ENCODE data around the gene TNIK. TPM values are rescaled to one million over a fixed set of nuclear protein-coding genes. Genes with fewer than 3 reads are reported as not detected.
"Not testable (repeated sequence)": the region's sequence is repeated elsewhere in the genome, so short reads cannot be mapped to it uniquely, and the experiment has no call there.

TNIK gene
- total RNA-seq, 1 donor from 2014 or later: 28.5 TPM

GRCh38 chr3:171320750-171321558 lies 139.3 kb downstream of the TNIK start:
- DNase-seq (ENCODE audit: extremely low read depth, low read depth, low spot score): no peak

GRCh38 chr3:171317171-171317570 lies 143.0 kb downstream of the TNIK start:
- DNase-seq (ENCODE audit: extremely low read depth, low read depth, low spot score): no peak

DNA sequence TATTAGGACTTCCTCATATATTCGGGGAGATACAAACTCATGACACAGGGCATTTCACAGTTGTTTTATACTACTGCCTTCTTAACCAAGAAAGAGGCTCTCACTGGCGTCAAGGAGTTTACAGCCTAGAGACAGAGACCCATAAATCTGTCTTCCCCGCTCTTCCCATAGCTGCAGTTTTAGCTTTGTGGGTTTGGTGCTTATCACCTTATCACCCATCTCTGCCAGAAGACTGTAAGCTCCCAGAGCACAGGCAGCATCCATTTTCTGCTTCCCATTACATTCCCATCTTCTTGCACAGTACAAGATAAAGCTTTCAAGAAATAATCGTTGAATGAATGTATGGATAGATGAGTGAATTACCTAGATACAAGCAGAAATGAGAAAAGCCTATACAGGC lies 144.3 kb downstream of the TNIK start:
- DNase-seq (ENCODE audit: extremely low read depth, low read depth, low spot score): no peak

DNA sequence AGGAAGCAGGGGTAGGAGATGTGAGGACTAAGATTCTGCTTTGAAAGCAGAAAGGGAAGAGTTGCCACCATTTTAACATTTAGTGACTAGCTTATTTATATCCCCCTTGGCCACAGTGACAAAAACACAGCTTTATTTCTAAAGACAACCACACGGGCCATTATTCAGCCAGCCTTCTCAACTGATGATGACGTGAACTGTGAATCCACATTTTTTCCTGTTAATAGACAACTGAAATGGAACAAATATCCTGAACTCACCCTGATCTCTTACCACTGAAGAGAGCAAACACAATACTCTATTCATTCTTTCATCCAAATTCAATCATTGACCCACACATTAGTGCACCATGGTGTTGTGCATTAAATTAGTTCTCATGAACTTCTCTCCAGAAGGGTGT lies 145.1 kb downstream of the TNIK start:
- DNase-seq (ENCODE audit: extremely low read depth, low read depth, low spot score): no peak

DNA sequence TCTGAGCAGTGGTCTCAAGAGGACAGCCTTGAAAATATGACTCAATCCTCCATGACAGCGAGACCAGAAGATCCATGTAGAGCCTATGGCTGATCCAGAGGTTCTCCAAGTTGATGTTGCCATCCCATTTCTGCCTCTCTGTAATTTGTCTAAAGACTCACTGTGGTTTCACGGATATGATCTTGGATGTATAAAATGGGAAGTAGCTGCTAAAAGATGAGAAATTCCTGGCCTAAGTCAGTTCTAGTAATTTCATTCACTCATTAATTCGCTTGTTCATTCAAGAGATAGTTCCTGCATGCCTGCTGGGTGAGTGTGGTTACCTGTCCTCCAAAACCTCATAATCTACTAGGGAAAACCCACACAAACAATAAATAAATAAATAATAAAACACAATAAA lies 145.9 kb downstream of the TNIK start:
- no peak for DNase-seq (ENCODE audit: extremely low read depth, low read depth, low spot score)

- no peak for DNase-seq (ENCODE audit: extremely low read depth, low read depth, low spot score)
These were observed 146.5 kb downstream of the TNIK start for GRCh38 chr3:171313702-171314101.

- no peak for DNase-seq (ENCODE audit: extremely low read depth, low read depth, low spot score)
These were observed 147.5 kb downstream of the TNIK start for GRCh38 chr3:171312741-171313140.

DNA sequence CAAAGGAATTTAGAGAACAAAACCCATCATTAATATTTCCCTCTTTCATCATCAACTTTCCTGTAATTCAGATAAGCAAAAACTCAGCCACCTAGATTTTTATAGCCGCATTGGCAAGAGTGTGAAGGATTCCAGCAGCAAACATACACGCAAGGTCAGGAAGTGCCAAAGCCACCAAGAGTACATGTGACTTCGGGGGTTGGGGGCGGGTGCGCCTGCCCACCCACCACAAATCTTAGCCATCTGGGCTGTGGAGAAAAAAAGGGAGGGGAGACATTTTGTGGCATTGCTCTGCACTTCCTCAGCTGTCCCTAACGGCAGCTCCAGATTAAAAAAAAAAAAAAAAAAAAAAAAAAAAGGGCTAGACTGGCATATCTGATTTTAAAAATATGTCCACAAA lies 148.4 kb downstream of the TNIK start:
- DNase-seq (ENCODE audit: extremely low read depth, low read depth, low spot score): no peak

DNA sequence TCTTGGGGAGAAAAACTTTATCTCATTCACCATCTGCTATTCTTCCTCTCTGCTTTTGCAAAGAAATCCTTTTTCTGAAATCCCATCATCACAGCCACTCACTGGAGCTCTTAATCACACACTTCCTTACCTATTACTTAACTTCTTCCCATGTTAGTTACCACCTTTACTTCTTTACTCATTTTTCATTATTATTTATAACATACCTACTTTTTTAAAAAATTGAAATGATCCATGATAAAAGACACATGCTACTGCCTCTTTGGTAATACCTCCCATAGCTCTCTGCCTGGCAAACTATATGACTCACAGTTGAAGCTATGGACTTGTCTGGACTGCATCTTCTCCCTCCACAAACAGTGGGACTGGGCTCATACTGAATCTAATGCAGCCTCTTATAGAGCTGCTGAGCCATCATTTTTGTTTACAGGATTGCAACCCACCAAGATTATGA lies 150.3 kb downstream of the TNIK start:
- no peak for DNase-seq (ENCODE audit: extremely low read depth, low read depth, low spot score)

DNA sequence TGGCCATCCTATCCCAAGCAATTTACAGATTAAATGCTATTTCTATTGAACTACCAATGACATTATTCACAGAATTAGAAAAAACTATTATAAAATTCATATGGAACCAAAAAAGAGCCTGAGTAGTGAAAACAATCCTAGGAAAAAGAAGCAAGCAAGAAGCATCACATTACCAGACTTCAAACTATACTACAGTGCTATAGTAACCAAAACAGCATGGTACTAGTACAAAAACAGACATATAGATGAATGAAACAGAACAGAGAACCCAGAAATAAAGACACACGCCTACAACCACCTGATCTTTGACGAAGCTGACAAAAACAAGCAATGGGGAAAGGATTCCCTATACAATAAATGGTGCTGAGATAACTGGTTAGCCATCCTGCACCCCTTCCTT lies 152.2 kb downstream of the TNIK start:
- DNase-seq (ENCODE audit: extremely low read depth, low read depth, low spot score): no peak

DNA sequence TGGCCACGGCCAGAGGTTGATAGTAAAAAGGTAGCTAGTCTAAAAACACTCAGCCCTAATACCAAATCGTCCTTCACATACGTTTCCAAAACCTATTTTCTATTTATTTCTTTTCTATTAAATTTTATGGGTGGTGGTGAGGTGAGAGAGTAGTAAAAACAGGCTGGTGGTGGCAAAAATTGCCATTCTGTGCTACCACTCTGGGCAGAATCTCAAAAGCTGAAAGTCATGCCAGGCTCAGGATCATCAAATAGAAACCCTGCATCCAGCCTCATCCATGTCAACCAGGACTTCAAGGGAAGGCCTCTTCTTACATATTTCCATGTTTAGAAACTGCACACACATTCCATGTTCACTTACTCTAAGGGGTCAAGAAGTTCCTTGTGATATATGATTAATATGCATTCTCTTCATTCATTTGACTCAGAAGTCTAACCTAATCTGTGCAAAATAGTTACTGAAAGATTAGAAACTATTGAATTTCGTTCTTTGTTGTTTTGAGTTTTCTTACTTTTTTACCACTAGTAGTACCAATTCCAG lies 153.1 kb downstream of the TNIK start:
- no peak for DNase-seq (ENCODE audit: extremely low read depth, low read depth, low spot score)

DNA sequence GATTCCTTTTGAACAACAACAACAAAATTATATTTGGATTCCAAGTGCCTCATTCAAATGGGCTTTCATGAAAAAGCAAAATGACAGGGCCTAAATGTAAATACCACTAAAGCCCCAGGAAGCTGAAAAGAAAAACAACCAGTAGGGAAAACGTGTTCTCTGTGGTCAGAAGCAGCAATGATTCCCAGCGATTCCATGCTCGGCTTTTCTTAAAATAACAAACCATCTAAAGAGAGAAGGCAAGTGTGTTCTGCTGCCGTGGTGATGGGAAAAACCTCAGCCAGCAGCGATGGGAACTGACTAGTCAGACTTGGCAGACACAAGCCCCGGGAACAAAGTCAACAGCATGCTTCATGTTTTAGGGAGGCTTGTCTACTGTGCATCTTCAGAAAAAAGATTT lies 153.6 kb downstream of the TNIK start:
- DNase-seq (ENCODE audit: extremely low read depth, low read depth, low spot score): peak; percentile 61

DNA sequence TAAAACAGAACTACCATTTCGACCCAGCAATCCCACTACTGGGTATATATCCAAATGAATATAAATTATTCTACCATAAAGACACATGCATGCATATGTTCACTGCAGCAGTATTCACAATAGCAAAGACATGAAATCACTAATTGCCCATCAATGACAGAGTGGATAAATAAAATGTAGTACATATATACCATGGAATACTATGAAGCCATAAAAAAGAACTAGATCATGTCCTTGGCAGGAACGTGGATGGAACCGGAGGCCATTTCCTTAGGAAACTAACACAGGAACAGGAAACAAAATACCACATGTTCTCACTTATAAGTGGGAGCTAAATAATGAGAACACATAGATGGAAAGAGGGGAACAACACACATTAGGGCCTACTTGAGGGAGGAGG lies 154.4 kb downstream of the TNIK start:
- DNase-seq (ENCODE audit: extremely low read depth, low read depth, low spot score): not testable (repeated sequence)

DNA sequence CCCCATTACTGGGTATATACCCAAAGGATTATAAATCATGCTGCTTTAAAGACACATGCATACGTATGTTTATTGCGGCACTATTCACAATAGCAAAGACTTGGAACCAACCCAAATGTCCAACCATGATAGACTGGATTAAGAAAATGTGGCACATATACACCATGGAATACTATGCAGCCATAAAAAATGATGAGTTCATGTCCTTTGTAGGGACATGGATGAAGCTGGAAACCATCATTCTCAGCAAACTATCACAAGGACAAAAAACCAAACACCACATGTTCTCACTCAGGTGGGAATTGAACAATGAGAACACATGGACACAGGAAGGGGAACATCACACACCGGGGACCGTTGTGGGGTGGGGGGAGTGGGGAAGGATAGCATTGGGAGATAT lies 155.7 kb downstream of the TNIK start:
- not testable (repeated sequence) for DNase-seq (ENCODE audit: extremely low read depth, low read depth, low spot score)

DNA sequence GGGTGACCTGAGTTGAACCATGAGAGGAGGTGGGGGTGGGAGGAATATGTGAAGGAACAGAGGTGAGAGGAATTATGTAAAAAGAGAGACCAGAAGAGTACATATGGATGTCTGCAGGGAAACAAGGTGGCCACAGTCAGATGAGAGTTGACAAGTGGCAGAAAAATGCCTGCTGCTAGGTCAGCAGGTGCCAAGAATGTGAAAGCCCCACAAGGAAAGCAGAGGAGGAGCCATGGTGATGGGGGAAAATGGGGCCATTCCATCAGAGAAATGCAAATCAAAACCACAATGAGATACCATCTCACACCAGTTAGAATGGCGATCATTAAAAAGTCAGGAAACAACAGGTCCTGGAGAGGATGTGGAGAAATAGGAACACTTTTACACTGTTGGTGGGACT lies 156.2 kb downstream of the TNIK start:
- DNase-seq (ENCODE audit: extremely low read depth, low read depth, low spot score): not testable (repeated sequence)

GRCh38 chr3:171301998-171302397 lies 158.2 kb downstream of the TNIK start:
- DNase-seq (ENCODE audit: extremely low read depth, low read depth, low spot score): no peak

DNA sequence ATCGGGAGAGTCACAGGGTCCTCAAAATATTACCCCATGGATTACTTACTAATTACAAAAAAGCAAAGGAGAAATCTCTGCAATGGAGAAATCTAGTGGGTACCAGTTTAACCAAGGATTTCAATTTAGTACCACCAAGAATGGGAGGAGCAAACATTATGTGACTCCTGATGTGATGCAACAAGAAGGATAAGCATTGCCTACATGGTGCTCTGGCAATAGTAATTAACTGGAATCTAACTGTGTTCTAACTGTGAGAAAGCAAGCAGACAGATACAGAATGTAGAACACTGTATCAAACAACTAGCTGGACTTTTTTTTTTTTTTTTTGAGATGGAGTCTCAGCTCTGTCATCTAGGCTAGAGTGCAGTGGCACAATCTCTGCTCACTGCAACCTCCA lies 159.2 kb downstream of the TNIK start:
- no peak for DNase-seq (ENCODE audit: extremely low read depth, low read depth, low spot score)

DNA sequence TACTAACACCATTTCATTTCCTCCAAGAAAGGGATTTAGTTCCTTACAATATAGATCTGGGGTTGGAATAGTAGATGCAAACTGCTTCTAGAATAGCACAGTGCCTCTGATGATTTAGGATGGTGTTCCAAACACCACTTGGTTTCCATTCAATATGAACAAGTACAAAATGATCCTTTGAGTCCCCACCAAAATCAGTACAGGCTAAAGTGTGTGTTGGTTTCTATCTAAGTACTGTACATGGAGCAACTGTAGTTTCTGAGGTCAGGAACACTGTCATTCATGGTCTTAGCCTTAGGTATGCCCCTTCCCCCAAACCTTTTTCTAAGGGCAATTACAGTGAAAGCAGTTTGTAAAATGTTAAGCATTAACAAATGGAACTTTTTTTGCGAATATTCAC lies 162.3 kb downstream of the TNIK start:
- DNase-seq (ENCODE audit: extremely low read depth, low read depth, low spot score): no peak

DNA sequence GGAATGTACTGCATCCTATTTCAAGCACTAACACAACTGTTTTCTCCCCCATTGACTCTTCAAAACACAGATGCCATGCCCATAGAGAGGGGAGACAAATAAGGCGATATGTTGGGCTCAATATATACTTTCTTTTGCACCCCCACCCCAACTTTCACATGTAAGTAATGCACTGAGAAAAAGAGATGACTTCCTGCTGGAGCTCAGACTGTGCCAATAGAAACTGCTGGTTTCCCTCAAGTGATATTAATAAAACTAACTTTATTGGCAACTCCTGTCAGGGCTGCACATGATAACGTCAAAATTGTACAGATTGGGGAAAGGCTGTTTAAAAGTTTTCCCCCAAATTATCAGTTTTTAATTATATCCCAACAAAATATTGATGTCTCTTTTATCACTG lies 163.0 kb downstream of the TNIK start:
- no peak for DNase-seq (ENCODE audit: extremely low read depth, low read depth, low spot score)

DNA sequence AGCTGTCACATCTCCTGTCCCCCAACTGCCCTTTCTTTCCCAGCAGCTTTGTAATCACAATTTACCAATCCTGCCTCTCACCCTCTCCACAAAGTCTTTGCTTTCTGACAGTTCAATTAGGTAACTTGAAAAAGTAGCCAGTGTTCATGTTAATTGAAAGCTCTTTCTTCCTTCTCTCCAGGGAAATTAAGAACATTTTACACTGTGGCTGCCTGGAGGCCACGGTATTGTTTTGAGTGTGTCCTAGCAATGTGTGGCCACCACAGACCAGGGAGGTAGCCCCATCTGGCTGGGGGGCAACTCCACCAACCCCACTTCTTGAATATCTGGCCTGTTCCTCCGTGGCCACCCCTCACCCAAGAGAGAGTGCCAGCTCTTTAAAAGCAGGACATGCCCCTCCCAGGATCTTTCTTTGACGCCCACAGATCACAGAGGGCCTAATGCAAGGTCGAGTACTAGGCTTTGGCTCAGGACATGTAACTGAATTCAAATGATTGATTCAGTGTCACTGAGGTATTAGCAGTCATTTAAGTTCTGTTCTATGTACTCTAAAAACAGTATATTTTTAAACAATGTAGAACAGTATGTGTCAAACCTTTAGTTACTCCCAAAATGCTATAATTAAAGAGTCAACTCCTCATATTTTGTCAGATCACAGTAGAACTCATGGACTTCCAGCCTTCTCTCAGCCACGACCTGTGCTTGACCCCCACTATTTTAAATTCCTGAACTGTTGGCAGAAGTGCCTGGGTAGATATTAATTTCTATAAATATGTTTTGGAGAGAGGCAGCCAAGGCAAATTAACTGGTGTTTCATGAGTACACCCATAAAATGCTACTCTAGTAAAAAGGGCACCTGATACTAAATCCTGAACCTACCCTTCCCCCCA lies 164.5 kb downstream of the TNIK start:
- DNase-seq (ENCODE audit: extremely low read depth, low read depth, low spot score): no peak

DNA sequence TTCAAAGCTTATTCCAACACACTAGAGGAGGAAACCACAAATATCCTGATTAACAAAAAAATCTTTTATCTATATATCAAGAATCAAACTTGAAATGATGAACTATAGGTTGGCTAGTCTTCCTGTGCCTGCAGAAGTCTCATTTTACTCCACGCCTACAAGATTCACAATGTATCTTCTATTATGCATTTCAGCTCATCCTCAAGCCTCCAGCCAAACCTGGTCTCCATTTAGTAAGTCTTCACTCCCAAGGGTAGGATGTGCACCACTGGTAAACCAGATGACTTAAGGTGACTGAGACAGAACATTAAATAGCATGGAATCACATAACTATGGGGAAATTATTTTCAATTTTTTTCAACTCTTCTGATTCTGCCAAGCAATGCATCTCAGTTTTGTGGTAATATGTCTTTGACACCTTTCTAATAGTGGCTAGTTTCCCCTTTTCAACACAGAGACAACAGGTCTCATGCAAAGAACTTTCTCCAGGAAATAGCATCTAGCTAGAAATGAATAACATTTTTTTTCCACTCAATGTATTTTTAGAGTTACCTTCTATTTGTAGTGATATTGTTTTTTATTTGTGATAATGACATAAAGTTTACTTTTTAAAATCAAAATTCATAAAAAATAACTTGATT lies 166.9 kb downstream of the TNIK start:
- no peak for DNase-seq (ENCODE audit: extremely low read depth, low read depth, low spot score)
